ENCODE data around the gene OR4F6.

The OR4F6 gene

GRCh38 chr15:101804941-101805340, 1.6 kb downstream of the OR4F6 start:
- Histone ChIP-seq H3K36me3 (ENCODE audit: control insufficient read depth, insufficient read depth, low read length) (no peaks in the 10 kb centered on the region), H3K4me3 (ENCODE audit: low read depth, low read length) (no peak overlapping the region), H3K4me1 (ENCODE audit: control insufficient read depth, insufficient read depth, low read length) (no peaks in the 10 kb centered on the region), H3K9me3 (ENCODE audit: control insufficient read depth, insufficient read depth, low read depth, low read length) (no peaks in the 10 kb centered on the region), H3K9ac (ENCODE audit: low read length) (no peak overlapping the region), H3K27ac (ENCODE audit: low read depth, low read length) (no peak overlapping the region), H3K27me3 (ENCODE audit: control insufficient read depth, insufficient read depth, low read length) (no peaks in the 10 kb centered on the region)

DNA sequence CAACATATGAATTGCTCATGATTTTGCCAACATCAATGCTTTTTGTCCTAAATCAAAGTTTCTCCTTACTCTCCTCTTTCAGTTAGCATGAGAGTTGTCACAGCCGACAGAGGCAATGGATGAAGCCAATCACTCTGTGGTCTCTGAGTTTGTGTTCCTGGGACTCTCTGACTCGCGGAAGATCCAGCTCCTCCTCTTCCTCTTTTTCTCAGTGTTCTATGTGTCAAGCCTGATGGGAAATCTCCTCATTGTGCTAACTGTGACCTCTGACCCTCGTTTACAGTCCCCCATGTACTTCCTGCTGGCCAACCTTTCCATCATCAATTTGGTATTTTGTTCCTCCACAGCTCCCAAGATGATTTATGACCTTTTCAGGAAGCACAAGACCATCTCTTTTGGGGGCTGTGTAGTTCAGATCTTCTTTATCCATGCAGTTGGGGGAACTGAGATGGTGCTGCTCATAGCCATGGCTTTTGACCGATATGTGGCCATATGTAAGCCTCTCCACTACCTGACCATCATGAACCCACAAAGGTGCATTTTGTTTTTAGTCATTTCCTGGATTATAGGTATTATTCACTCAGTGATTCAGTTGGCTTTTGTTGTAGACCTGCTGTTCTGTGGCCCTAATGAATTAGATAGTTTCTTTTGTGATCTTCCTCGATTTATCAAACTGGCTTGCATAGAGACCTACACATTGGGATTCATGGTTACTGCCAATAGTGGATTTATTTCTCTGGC, 2.5 kb downstream of the OR4F6 start:
- Histone ChIP-seq H3K36me3 (ENCODE audit: control insufficient read depth, insufficient read depth, low read length) (no peaks in the 10 kb centered on the region), H3K27ac (ENCODE audit: low read depth, low read length) (no peak overlapping the region), H3K4me3 (ENCODE audit: low read depth, low read length) (no peak overlapping the region), H3K4me1 (ENCODE audit: control insufficient read depth, insufficient read depth, low read length) (no peaks in the 10 kb centered on the region), H3K9ac (ENCODE audit: low read length) (no peak overlapping the region), H3K9me3 (ENCODE audit: control insufficient read depth, insufficient read depth, low read depth, low read length) (no peaks in the 10 kb centered on the region), H3K27me3 (ENCODE audit: control insufficient read depth, insufficient read depth, low read length) (peaks cover 3% of the 10 kb centered on the region; the same call in 1 of the 2 replicates)

DNA sequence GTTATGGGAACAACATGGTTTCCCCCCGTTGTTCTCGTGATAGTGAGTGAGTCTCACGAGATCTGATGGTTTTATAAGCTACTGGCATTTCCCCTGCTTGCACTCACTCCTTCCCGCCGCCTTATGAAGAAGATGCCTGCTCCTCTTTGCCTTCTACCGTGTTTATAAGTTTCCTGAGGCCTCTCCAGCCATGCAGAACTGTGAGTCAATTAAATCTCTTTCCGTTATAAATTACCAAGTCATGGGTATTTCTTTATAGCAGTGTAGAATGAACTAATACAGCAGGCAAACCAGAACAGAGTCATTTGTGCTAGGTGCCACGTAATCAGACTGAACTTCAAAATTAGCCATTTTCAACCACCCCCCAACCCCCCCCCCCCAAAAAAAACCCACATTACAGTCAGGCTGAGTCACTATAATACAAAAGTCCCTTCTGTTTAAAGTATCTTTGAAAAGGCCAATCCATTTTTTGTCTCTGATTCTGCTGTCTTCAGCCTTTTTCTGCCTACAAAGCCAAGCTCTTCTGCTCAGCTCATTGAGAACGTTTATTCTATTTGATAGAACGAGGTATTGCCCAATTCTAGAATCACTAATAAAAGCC, 4.1 kb downstream of the OR4F6 start:
- Histone ChIP-seq H3K4me3 (ENCODE audit: low read depth, low read length) (no peak overlapping the region), H3K27me3 (ENCODE audit: control insufficient read depth, insufficient read depth, low read length) (peaks cover 3% of the 10 kb centered on the region; the same call in 1 of the 2 replicates), H3K27ac (ENCODE audit: low read depth, low read length) (no peak overlapping the region), H3K9ac (ENCODE audit: low read length) (no peak overlapping the region), H3K4me1 (ENCODE audit: control insufficient read depth, insufficient read depth, low read length) (no peaks in the 10 kb centered on the region), H3K9me3 (ENCODE audit: control insufficient read depth, insufficient read depth, low read depth, low read length) (no peaks in the 10 kb centered on the region), H3K36me3 (ENCODE audit: control insufficient read depth, insufficient read depth, low read length) (no peaks in the 10 kb centered on the region)

DNA sequence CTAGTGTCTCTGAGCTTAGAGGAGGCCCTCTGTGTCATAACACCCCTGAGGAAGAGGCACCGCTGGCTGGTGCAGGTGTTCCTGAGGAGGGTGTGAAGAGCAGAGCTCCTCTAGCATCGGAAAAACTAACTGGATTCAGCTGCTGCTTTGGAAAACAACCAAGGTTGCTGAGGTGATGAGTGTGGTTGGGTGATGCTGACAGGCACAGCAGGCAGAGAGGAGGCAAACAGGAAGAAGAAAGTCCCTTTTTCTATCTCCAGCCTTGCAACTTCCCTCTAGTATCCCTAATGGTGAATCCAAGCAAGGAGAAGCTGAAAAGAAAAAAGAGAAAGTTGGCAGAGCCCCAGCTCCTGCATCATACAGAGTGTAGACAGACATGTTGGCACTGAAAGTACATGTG, 4.9 kb downstream of the OR4F6 start:
- Histone ChIP-seq H3K27ac (ENCODE audit: low read depth, low read length) (no peak overlapping the region), H3K4me1 (ENCODE audit: control insufficient read depth, insufficient read depth, low read length) (no peaks in the 10 kb centered on the region)

GRCh38 chr15:101810456-101810855, 7.1 kb downstream of the OR4F6 start:
- H3K4me3 ChIP-seq (ENCODE audit: low read depth, low read length) = no peak overlapping the region
- no peaks in the 10 kb centered on the region for H3K4me1 ChIP-seq (ENCODE audit: control insufficient read depth, insufficient read depth, low read length)
- no peaks in the 10 kb centered on the region for H3K9me3 ChIP-seq (ENCODE audit: control insufficient read depth, insufficient read depth, low read depth, low read length)
- H3K27me3 ChIP-seq (ENCODE audit: control insufficient read depth, insufficient read depth, low read length) = peaks cover 6% of the 10 kb centered on the region
- H3K27ac ChIP-seq (ENCODE audit: low read depth, low read length) = no peak overlapping the region
- no peak overlapping the region for H3K9ac ChIP-seq (ENCODE audit: low read length)
- H3K36me3 ChIP-seq (ENCODE audit: control insufficient read depth, insufficient read depth, low read length) = no peaks in the 10 kb centered on the region

More for the DNA sequence above, 4.9 kb downstream of the OR4F6 start:
- Histone ChIP-seq H3K36me3 (ENCODE audit: control insufficient read depth, insufficient read depth, low read length) (no peaks in the 10 kb centered on the region), H3K9me3 (ENCODE audit: control insufficient read depth, insufficient read depth, low read depth, low read length) (no peaks in the 10 kb centered on the region), H3K9ac (ENCODE audit: low read length) (no peak overlapping the region), H3K27me3 (ENCODE audit: control insufficient read depth, insufficient read depth, low read length) (peaks cover 6% of the 10 kb centered on the region), H3K4me3 (ENCODE audit: low read depth, low read length) (no peak overlapping the region)

DNA sequence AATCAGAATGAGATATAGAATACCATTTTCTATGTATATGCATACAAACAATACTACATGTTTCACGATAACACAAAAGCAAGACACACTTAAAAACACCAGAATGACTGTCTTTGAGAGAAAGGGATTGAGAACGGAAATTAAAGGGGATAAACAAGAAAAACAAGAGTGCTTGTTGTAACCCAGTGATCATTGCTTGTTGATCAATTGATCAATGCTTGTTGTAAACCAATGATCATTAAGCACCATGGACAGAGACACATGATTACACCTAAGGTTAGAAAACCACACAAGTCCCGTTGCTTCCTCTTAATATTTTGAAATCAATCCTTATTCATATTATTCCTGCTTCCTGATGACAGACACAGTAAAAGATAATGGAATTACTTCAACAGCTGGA, 7.6 kb downstream of the OR4F6 start:
- H3K9me3 ChIP-seq (ENCODE audit: control insufficient read depth, insufficient read depth, low read depth, low read length) = no peaks in the 10 kb centered on the region
- peaks cover 6% of the 10 kb centered on the region for H3K27me3 ChIP-seq (ENCODE audit: control insufficient read depth, insufficient read depth, low read length)
- no peak overlapping the region for H3K27ac ChIP-seq (ENCODE audit: low read depth, low read length)
- H3K4me3 ChIP-seq (ENCODE audit: low read depth, low read length) = no peak overlapping the region
- no peak overlapping the region for H3K9ac ChIP-seq (ENCODE audit: low read length)
- H3K36me3 ChIP-seq (ENCODE audit: control insufficient read depth, insufficient read depth, low read length) = no peaks in the 10 kb centered on the region
- no peaks in the 10 kb centered on the region for H3K4me1 ChIP-seq (ENCODE audit: control insufficient read depth, insufficient read depth, low read length)

DNA sequence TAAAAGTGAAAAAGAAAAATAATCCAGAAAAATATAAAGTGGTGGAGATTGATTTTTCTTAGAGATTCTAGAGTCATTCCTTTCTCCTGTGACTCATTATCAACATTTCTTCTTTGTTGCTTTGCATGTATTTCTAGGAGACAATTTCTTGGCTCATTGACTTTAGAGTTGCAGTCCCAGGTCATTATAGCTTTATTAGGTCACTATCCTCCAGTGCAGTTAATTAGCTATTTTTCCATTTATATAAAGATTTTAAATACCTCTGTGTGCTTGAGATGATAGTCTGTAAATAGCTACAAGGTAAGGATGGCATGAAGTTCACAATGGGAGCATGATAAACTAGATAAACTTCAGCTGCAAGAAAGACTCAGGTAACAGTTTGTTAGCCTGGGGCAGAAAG, 8.6 kb downstream of the OR4F6 start, which contains the start of gene OR4F15:
TSS of gene OR4F15 (plus strand) at position 301 of the 400 bp plus-strand sequence. CDS start 5,985 bp downstream, outside the sequence.
- no peaks in the 10 kb centered on the region for H3K4me1 ChIP-seq (ENCODE audit: control insufficient read depth, insufficient read depth, low read length)
- H3K9me3 ChIP-seq (ENCODE audit: control insufficient read depth, insufficient read depth, low read depth, low read length) = no peaks in the 10 kb centered on the region
- no peak within 1 kb of the TSS for H3K27ac ChIP-seq (ENCODE audit: low read depth, low read length)
- H3K27me3 ChIP-seq (ENCODE audit: control insufficient read depth, insufficient read depth, low read length) = peaks cover 6% of the 10 kb centered on the region
- H3K4me3 ChIP-seq (ENCODE audit: low read depth, low read length) = no peak within 1 kb of the TSS
- H3K9ac ChIP-seq (ENCODE audit: low read length) = no peak within 1 kb of the TSS
- H3K36me3 ChIP-seq (ENCODE audit: control insufficient read depth, insufficient read depth, low read length) = no peaks in the 10 kb centered on the region

- peaks cover 6% of the 10 kb centered on the region for H3K27me3 ChIP-seq (ENCODE audit: control insufficient read depth, insufficient read depth, low read length)
- H3K9me3 ChIP-seq (ENCODE audit: control insufficient read depth, insufficient read depth, low read depth, low read length) = no peaks in the 10 kb centered on the region
- H3K4me3 ChIP-seq (ENCODE audit: low read depth, low read length) = no peak overlapping the region
- H3K4me1 ChIP-seq (ENCODE audit: control insufficient read depth, insufficient read depth, low read length) = no peaks in the 10 kb centered on the region
- no peaks in the 10 kb centered on the region for H3K36me3 ChIP-seq (ENCODE audit: control insufficient read depth, insufficient read depth, low read length)
- no peak overlapping the region for H3K9ac ChIP-seq (ENCODE audit: low read length)
- H3K27ac ChIP-seq (ENCODE audit: low read depth, low read length) = no peak overlapping the region
Observed at GRCh38 chr15:101813803-101814534, 10.7 kb downstream of the OR4F6 start.

- H3K36me3 ChIP-seq (ENCODE audit: control insufficient read depth, insufficient read depth, low read length) = no peaks in the 10 kb centered on the region
- H3K9me3 ChIP-seq (ENCODE audit: control insufficient read depth, insufficient read depth, low read depth, low read length) = no peaks in the 10 kb centered on the region
- H3K4me1 ChIP-seq (ENCODE audit: control insufficient read depth, insufficient read depth, low read length) = no peaks in the 10 kb centered on the region
- H3K9ac ChIP-seq (ENCODE audit: low read length) = no peak overlapping the region
- H3K27me3 ChIP-seq (ENCODE audit: control insufficient read depth, insufficient read depth, low read length) = no peaks in the 10 kb centered on the region; the same call in 1 of the 2 replicates
- no peak overlapping the region for H3K4me3 ChIP-seq (ENCODE audit: low read depth, low read length)
- H3K27ac ChIP-seq (ENCODE audit: low read depth, low read length) = no peak overlapping the region
Observed at GRCh38 chr15:101820781-101821180, 17.5 kb downstream of the OR4F6 start.

GRCh38 chr15:101827257-101827656, 23.9 kb downstream of the OR4F6 start:
- H3K4me3 ChIP-seq (ENCODE audit: low read depth, low read length) = no peak overlapping the region
- H3K27ac ChIP-seq (ENCODE audit: low read depth, low read length) = no peak overlapping the region
- H3K9me3 ChIP-seq (ENCODE audit: control insufficient read depth, insufficient read depth, low read depth, low read length) = no peaks in the 10 kb centered on the region
- no peak overlapping the region for H3K9ac ChIP-seq (ENCODE audit: low read length)
- no peaks in the 10 kb centered on the region for H3K4me1 ChIP-seq (ENCODE audit: control insufficient read depth, insufficient read depth, low read length)
- H3K27me3 ChIP-seq (ENCODE audit: control insufficient read depth, insufficient read depth, low read length) = peaks cover 9% of the 10 kb centered on the region; the same call in 1 of the 2 replicates
- no peaks in the 10 kb centered on the region for H3K36me3 ChIP-seq (ENCODE audit: control insufficient read depth, insufficient read depth, low read length)

GRCh38 chr15:101828774-101829173, 25.5 kb downstream of the OR4F6 start:
- Histone ChIP-seq H3K36me3 (ENCODE audit: control insufficient read depth, insufficient read depth, low read length) (no peaks in the 10 kb centered on the region), H3K4me1 (ENCODE audit: control insufficient read depth, insufficient read depth, low read length) (no peaks in the 10 kb centered on the region), H3K9me3 (ENCODE audit: control insufficient read depth, insufficient read depth, low read depth, low read length) (no peaks in the 10 kb centered on the region), H3K9ac (ENCODE audit: low read length) (no peak overlapping the region), H3K27ac (ENCODE audit: low read depth, low read length) (no peak overlapping the region), H3K4me3 (ENCODE audit: low read depth, low read length) (no peak overlapping the region), H3K27me3 (ENCODE audit: control insufficient read depth, insufficient read depth, low read length) (peaks cover 9% of the 10 kb centered on the region; the same call in 1 of the 2 replicates)

Data from HUES6 (cell line).